Stromal cell of bone marrow (primary cell): ENCODE data around the gene STAT4.

Experiments
- DNase-seq: peaks from one replicate; pipeline ENCODE4 v3.0.0-alpha.2; 2012; ENCODE audit warnings: low read depth

STAT4 gene

GRCh38 chr2:191081411-191082155 is 69.2 kb downstream of the STAT4 start:
- DNase-seq: no peak

GRCh38 chr2:191078165-191078867 is 72.5 kb downstream of the STAT4 start:
- no peak for DNase-seq

DNA sequence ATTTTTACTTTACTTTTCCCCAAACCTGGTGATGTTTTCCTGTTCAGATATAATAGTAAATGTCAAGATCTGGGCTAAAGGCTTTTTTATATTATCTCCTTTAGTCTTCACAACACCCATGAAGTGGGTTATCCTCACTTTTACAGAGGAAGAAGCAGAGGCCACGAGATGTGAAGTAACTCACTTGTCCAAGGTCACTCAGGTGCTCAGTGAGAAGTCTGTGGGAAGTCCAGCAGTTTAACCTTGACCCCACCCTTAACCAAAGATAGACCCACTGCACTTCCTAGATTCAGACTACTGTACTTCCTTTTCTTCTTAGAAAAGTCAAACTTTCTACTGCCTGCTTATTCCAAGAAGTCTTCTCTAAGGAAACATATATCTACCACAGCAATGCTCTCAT is 80.5 kb downstream of the STAT4 start:
- no peak for DNase-seq

- no peak for DNase-seq
Measured at GRCh38 chr2:191069606-191070005, 81.2 kb downstream of the STAT4 start.

- no peak for DNase-seq
Measured at GRCh38 chr2:191066919-191067233, 83.9 kb downstream of the STAT4 start.

GRCh38 chr2:191066197-191066918 is 84.4 kb downstream of the STAT4 start:
- DNase-seq: no peak

DNA sequence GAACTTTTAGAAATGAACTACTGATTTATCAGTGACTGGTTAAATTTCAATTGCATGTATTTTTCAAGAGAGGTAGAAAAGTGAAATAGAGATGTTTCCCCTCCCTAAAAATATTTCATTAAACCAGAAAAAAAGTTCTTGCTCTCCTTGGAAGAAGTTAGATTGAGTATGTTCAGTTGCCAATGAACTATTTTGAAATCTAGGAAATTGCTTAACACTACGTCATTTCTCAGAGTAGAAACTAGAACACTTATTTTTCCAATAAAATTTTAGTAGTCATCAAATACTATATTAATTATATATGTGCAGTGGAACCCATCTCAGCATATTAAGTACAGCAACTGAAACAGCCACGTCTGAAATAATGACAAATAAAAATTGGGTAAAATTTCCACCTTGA is 85.0 kb downstream of the STAT4 start:
- no peak for DNase-seq

- no peak for DNase-seq
Measured at GRCh38 chr2:191064590-191064989, 86.2 kb downstream of the STAT4 start.

GRCh38 chr2:191063584-191063983 is 87.2 kb downstream of the STAT4 start:
- no peak for DNase-seq

GRCh38 chr2:191061381-191061980 is 89.3 kb downstream of the STAT4 start:
- no peak for DNase-seq

- no peak for DNase-seq
Measured at GRCh38 chr2:191059308-191059707, 91.5 kb downstream of the STAT4 start.

- DNase-seq: no peak
Measured at GRCh38 chr2:191056228-191056627, 94.6 kb downstream of the STAT4 start.

GRCh38 chr2:191053256-191053655 is 97.5 kb downstream of the STAT4 start:
- DNase-seq: no peak

GRCh38 chr2:191051825-191052778 is 98.7 kb downstream of the STAT4 start:
- peak; percentile 54 for DNase-seq

GRCh38 chr2:191051177-191051576 is 99.6 kb downstream of the STAT4 start:
- DNase-seq: no peak

DNA sequence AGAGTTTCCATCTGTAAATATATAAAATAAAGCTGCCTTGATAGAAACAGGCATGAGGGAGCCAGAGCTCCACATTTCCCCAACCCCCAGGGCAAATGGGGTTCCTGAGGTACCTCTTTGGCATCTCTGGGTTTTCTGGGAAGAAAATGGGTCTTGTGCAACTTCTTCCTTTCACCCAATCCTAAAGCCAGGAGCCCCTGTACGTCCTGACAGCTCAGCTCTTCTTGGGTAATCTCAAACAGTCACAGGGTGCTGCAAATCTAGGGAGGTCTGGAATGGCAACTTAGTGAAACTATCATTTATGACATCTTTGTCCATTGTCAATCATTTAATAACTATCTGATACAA is 100.2 kb downstream of the STAT4 start:
- DNase-seq: peak; percentile 71

DNA sequence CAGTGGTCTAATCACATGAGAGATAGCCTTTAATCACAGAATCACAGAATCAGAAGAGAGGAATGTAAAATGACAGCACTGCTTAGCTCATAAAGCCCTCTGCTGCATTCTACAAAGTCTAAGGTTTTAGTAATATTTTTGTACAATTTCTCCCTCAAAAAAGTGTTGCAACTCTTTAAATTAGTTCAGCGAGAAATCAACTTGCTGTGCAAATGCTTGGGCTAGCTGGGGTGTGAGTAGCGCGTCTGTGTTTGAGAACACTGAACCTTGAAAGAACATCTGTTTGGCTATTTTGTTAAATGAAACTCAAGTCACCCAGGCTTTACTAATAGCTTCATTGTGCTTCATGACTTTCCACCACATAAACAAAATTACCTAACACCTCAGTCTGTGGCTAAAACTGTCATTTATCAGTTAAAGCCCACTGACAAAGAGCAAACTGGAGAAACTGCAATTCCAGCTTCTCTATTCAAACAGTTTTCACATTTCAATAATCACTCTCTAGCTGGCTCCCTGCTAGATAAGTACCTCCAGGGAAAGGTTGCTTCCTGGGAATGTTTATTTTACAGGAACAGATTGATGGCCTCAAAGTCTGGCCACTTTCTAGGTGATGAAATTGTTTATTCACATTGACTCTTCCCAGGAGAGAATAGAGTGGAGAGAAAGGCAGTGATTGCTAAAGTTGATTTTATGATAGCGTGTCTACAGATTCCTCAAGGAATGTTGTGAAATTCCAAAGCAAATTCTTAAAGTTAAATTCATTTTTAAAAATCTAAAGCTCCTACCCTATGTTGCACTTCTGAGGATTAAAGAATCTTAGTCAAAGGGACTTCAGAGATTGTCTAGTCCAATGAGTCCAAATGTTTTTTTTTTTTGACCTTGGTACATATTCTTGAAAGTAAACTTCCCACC is 100.8 kb downstream of the STAT4 start:
- peak; percentile 51 for DNase-seq

DNA sequence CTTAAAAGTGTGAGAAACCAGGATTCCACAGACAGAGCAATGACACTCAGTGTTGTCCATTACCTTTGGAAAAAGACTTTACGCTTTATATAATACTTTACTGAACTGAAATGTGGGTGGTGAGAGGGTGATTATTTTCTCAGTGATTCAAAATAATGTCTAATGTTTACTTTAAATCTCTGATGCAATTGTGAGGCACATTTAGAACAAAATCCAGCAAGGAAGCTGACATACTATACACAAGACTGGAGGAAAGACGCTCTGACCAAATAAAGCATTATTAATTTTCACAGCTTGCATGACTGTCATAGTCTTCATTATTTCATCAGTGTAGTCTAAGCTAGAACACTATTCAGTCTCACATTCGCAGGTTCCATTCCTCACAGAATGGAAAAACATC is 102.7 kb downstream of the STAT4 start:
- DNase-seq: no peak

DNA sequence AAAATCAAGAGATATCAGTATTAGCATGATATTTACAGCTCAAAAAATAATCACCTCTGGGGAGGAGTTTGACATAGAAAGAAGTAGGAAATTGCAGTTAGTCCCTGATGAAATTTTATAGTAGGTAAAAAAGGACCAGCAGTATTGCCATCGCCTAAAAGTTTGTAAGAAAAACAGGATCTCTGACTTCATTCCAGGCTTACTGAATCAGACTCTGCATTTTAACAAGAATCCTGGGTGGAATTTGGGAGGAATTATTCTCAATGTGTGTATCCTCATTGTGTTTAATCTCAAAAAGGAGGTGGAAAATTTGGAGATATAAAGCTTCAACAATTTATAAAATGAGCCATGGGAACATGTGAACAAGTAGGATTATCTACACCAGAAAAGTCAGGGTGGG is 105.7 kb downstream of the STAT4 start:
- DNase-seq: no peak

DNA sequence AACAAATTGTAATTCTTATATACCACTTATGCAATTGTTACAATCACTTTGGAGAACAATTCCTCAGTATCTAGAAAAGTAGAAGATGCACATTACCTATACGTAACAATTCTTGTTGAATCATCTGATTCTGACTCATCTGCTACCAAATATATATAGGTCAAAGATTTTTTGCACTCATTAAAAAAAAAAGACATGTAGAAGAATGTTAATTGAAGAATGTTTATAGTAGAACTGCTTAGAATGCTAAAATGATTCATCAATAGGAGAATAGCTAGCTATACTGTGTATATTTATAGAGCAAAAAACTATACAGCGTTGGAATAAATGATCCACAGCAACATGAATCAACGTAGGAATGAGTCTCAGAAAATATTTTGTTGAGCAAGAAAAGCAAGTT is 107.4 kb downstream of the STAT4 start:
- no peak for DNase-seq
